ENCODE results near the gene IL27RA. TPM values are rescaled to one million over a fixed set of nuclear protein-coding genes. Genes with fewer than 3 reads are reported as not detected.

IL27RA gene
- total RNA-seq, 1 experiment from 2014 or later = 6.0 TPM

DNA sequence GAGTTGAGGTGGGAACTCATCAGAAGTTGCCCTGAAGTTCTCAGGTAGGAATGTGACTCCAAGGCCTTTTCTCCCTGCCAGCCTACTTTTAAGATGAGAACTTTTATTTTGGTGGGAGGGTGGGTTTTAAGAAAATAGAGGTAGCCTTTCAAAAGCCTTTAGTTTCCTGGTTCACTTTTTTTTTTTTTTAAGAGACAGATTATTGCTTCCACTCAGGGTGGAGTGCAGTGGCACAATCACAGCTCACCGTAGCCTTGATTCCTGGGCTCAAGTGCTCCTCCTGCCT, 51.1 kb downstream of the IL27RA start:
- BruUV-seq (replicated peaks) = no TSS peak
- intact Hi-C loops (cut with micrococcal nuclease; ENCODE audit: unreplicated experiment) = no loop called here
- H3K36me3 ChIP-seq (ENCODE audit: insufficient read depth, low read length, poor library complexity, severe bottlenecking) = no peaks in the 10 kb centered on the region
- peaks cover 3% of the 10 kb centered on the region for H3K4me1 ChIP-seq (ENCODE audit: insufficient read depth, low read length, poor library complexity, severe bottlenecking)
- TF ChIP-seq CTCF (conservative IDR thresholded peaks at IDR 0.05; ENCODE audit: low read depth, low read length) (no peak), EZH2 (IDR thresholded peaks at IDR 0.05; ENCODE audit: borderline replicate concordance, low read depth, low read length, poor library complexity, severe bottlenecking) (no peak)
- no peak overlapping the region for H3K4me3 ChIP-seq (ENCODE audit: low read depth, low read length, poor library complexity, severe bottlenecking)
- no peaks in the 10 kb centered on the region for H3K27me3 ChIP-seq (replicated peaks; ENCODE audit: insufficient read depth, low read depth, low read length, poor library complexity)
- no peak for DNase-seq (ENCODE audit: low spot score)
- ChIA-PET CTCF (interaction anchor here (0.7 kb wide), 1 partner anchor 1065 kb away, joined by 6 read pairs; no protein-coding TSS in a partner anchor), POLR2A (ENCODE audit: low non-redundant PET) (no interaction called here)
- H3K27ac ChIP-seq (ENCODE audit: low read depth, low read length, poor library complexity, severe bottlenecking) = no peak overlapping the region
- H3K9me3 ChIP-seq (ENCODE audit: low read depth, low read length, poor library complexity, severe bottlenecking) = no peaks in the 10 kb centered on the region

GRCh38 chr19:14085309-14085995, 53.9 kb downstream of the IL27RA start, which contains the start of gene C19orf67:
Gene C19orf67, minus strand, starts transcription at chr19:14085783. Its CDS starts 156 bp downstream, at chr19:14085627.
- no peak for TF ChIP-seq CTCF (conservative IDR thresholded peaks at IDR 0.05; ENCODE audit: low read depth, low read length)
- no peak for TF ChIP-seq EZH2 (IDR thresholded peaks at IDR 0.05; ENCODE audit: borderline replicate concordance, low read depth, low read length, poor library complexity, severe bottlenecking)
- BruUV-seq (replicated peaks) = no TSS peak
- Histone ChIP-seq H3K36me3 (ENCODE audit: insufficient read depth, low read length, poor library complexity, severe bottlenecking) (peaks cover 12% of the 10 kb centered on the region), H3K4me3 (ENCODE audit: low read depth, low read length, poor library complexity, severe bottlenecking) (no peak within 1 kb of the TSS), H3K9me3 (ENCODE audit: low read depth, low read length, poor library complexity, severe bottlenecking) (no peaks in the 10 kb centered on the region), H3K27ac (ENCODE audit: low read depth, low read length, poor library complexity, severe bottlenecking) (no peak within 1 kb of the TSS), H3K27me3 (replicated peaks; ENCODE audit: insufficient read depth, low read depth, low read length, poor library complexity) (no peaks in the 10 kb centered on the region), H3K4me1 (ENCODE audit: insufficient read depth, low read length, poor library complexity, severe bottlenecking) (no peaks in the 10 kb centered on the region)
- intact Hi-C loops (cut with micrococcal nuclease; ENCODE audit: unreplicated experiment) = no loop called here
- no peak for DNase-seq (ENCODE audit: low spot score)
- POLR2A ChIA-PET (ENCODE audit: low non-redundant PET) = no interaction called here
- CTCF ChIA-PET = no interaction called here

DNA sequence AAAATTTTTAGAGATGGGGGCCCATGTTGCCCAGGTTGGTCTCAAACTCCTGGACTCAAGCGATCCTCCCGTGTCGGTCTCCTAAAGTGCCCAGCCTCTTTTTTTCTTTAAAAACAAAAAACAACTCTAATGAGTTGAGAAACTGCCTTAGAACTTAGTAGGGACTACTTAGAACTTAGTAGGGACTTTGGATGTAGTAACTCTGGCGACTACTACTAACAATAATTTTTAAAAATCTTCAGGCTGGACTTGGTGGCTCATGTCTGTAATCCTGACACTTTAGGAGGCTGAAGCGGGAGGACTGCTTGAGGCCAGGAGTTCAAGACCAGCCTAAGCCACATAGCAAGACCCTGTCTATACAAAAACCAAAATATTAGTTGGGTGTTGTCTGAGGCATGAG, 54.5 kb downstream of the IL27RA start:
- BruUV-seq (replicated peaks) = no TSS peak
- no peak overlapping the region for H3K4me3 ChIP-seq (ENCODE audit: low read depth, low read length, poor library complexity, severe bottlenecking)
- H3K27ac ChIP-seq (ENCODE audit: low read depth, low read length, poor library complexity, severe bottlenecking) = no peak overlapping the region
- ChIA-PET CTCF (no interaction called here), POLR2A (ENCODE audit: low non-redundant PET) (no interaction called here)
- no peak for TF ChIP-seq CTCF (conservative IDR thresholded peaks at IDR 0.05; ENCODE audit: low read depth, low read length)
- no peak for TF ChIP-seq EZH2 (IDR thresholded peaks at IDR 0.05; ENCODE audit: borderline replicate concordance, low read depth, low read length, poor library complexity, severe bottlenecking)
- DNase-seq (ENCODE audit: low spot score) = no peak
- no peaks in the 10 kb centered on the region for H3K9me3 ChIP-seq (ENCODE audit: low read depth, low read length, poor library complexity, severe bottlenecking)
- H3K4me1 ChIP-seq (ENCODE audit: insufficient read depth, low read length, poor library complexity, severe bottlenecking) = no peaks in the 10 kb centered on the region
- no peaks in the 10 kb centered on the region for H3K27me3 ChIP-seq (replicated peaks; ENCODE audit: insufficient read depth, low read depth, low read length, poor library complexity)
- intact Hi-C loops (cut with micrococcal nuclease; ENCODE audit: unreplicated experiment) = no loop called here
- peaks cover 12% of the 10 kb centered on the region for H3K36me3 ChIP-seq (ENCODE audit: insufficient read depth, low read length, poor library complexity, severe bottlenecking)

All from A673 (cell line).